HPDE6-E6E7 (cell line): ENCODE data around the gene POM121C.
A peak's percentile ranks its signal among the peaks of the same experiment; 100 is the strongest.
"Not testable (repeated sequence)": the region's sequence is repeated elsewhere in the genome, so short reads cannot be mapped to it uniquely, and the experiment has no call there.

Experiments
- DNase-seq: peaks from one replicate; pipeline ENCODE4 v3.0.0; 2011; ENCODE audit warnings: missing footprints; ENCODE audit errors: extremely low spot score

POM121C gene

GRCh38 chr7:75485979-75486643, at the start of gene POM121C:
Gene POM121C (minus strand): TSS chr7:75486299. CDS start chr7:75441496, 44,803 bp downstream.
- peak; percentile 62 for DNase-seq

GRCh38 chr7:75534727-75535307, 48.7 kb upstream of the POM121C start:
- DNase-seq = no peak

GRCh38 chr7:75533926-75534325, 47.8 kb upstream of the POM121C start:
- DNase-seq = no peak

DNA sequence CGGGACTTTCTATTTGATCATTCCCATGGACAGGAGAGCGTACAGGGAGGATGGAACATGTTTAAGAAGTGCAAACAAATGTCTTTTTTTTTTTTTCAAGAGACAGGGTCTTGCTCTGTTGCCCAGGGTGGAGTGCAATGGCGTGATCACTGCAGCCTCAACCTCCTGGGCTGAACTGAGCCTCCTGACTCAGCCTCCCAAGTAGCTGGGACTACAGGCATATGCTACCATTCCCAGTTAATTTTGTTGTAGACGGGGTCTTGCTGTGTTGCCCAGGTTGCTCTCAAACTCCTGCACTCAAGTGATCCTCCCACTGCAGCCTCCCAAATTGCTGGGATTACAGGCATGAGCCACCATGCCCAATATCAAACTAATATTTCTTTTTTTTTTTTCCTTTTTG, 46.5 kb upstream of the POM121C start:
- DNase-seq = no peak

GRCh38 chr7:75531359-75531821, 45.3 kb upstream of the POM121C start:
- DNase-seq = no peak

DNA sequence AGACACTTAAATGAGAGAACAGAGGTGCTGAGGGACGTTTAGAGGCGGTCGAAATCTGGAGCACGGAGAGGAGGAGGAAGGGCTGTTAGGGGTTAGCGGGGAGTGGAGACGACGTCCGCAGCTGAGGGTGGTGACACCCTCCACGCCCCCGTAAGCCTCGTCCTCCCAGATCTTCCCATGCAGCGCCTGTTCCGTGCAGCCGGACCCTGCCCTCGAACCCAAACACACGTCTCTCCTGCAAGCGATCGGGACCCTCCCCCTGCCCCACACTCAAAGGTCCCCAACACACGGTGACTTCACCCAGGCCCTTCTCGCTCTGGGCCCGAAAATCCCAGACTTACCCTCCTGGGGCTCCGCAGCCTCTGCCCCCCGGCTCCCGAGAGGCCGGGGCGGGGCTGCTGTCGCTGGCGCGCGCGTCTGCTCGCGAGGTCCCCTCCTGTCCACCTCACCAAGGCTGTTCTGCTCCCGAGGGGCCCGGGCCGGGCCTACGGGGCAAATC, 41.2 kb upstream of the POM121C start:
- not testable (repeated sequence) for DNase-seq

- DNase-seq = not testable (repeated sequence)
Measured at GRCh38 chr7:75521727-75522126, 35.6 kb upstream of the POM121C start.

- not testable (repeated sequence) for DNase-seq
Measured at GRCh38 chr7:75518842-75519241, 32.7 kb upstream of the POM121C start.

DNA sequence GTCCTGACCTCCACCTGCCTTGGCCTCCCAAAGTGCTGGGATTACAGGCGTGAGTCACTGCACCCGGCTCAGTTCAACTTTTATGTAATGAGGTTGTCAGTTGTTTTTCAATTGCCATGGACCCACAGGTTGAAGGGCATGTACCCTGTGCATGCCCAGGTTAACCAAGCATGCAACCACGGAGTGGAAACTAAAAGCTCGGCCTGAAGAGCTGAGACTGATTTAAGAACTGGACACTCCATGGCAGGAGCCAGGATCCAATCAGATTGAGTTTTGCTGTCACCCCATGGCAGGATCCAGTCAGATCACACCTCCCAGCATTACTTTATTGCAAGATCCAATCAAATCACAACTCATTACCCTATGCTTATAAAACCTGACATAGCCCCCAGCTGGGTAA, 22.9 kb upstream of the POM121C start:
- not testable (repeated sequence) for DNase-seq

DNA sequence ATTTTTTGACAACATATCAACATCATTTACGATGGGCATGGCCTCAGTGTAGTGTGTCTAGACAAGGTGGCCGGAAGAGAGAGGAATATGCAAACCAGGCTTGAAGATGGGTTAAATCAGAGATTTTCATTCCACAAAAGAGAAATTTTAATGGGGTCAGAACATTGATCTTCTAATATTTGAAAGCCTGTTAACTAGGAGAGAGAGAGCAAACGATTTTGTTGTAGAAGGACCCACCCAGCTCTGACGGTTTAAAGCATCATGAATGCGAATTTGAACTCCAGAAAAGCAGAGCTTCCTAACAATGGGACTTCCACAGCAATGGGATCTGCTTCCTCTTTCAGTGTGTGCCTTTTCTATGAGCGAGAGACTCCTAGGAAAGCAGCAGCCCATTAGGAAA, 5.9 kb upstream of the POM121C start, which contains the start of gene SPDYE5:
TSS of gene SPDYE5 (plus strand) at position 301 of the 400 bp plus-strand sequence. CDS start 1,728 bp downstream, outside the sequence.
- DNase-seq = not testable (repeated sequence)

GRCh38 chr7:75485355-75485978, 632 bp downstream of the POM121C start:
- not testable (repeated sequence) for DNase-seq

DNA sequence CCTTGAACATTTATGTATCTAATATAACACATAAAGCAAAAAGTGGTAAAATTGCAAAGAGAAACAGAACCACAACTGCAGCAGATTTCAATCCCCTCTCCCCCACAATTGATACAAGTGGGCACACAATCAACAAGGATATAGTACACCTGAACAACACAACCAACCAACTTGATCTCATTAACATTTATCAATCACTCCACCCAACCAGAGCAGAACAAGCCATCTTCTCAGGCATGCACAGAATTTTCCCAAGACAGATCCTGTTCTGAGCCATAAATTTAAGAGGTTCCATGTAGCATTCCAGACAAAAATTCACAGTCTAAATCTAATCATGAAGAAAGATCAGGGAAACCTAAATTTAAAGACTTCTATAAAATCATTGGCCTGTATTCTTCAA, 5.8 kb downstream of the POM121C start:
- DNase-seq = not testable (repeated sequence)

GRCh38 chr7:75477457-75477856, 8.6 kb downstream of the POM121C start:
- not testable (repeated sequence) for DNase-seq

GRCh38 chr7:75470166-75470565, 15.9 kb downstream of the POM121C start:
- DNase-seq = not testable (repeated sequence)

DNA sequence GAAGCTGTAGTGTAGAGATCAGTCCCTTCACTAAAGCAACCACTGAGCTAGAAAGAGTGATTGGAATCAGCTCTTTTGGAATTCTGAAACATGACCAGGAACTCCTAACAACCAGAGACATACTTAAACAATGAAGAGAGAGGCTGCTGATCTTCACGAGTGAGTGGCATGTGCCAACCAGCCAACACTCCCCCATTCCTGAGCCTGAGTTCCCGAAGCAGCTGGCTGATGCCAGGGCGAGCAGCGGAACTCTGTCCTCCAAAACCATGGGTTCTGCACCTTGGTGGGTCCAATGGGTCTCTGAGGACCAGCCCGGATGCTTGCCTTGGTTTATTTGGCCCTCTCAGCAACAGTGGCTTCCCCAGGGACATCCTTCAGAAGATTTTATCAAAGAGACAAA, 25.6 kb downstream of the POM121C start:
- DNase-seq = not testable (repeated sequence)

- not testable (repeated sequence) for DNase-seq
Measured at GRCh38 chr7:75458034-75458433, 28.1 kb downstream of the POM121C start.

- DNase-seq = not testable (repeated sequence)
Measured at GRCh38 chr7:75456403-75456802, 29.7 kb downstream of the POM121C start.

GRCh38 chr7:75452494-75452955, 33.6 kb downstream of the POM121C start:
- not testable (repeated sequence) for DNase-seq

GRCh38 chr7:75449946-75450345, 36.2 kb downstream of the POM121C start:
- DNase-seq = not testable (repeated sequence)

DNA sequence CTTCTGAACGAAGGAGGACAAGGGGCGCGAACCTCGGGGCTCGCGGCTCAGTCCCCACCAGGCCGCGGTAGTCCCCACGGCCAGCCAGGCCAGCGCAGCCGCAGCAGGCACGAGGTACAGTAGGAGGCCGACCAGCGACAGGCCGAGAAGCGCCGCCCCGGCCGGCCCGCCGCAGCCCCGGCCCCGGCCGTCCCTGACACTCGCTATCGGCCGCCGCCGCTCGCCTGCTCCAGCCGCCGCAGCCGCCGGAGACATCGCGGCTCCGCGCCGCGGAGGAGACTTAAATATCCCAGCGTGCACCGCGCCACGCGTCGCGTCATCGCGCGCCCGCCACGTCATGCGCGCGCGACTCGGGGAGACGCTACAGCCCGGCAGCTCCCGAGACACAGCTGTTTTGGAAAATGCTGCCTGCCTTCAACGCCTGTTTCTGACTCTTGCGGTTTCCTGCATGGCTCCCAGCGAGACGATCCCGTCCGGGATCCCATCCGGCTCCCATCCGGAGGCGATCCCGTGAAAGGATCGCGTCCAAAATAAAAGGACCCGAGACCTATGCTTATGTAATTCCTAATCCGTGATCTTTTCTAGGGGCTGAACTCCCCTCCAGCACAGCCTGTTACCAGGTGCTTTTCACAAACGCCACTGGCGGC, 43.5 kb downstream of the POM121C start:
- not testable (repeated sequence) for DNase-seq

- DNase-seq = not testable (repeated sequence)
Measured at GRCh38 chr7:75442101-75442464, 44.0 kb downstream of the POM121C start.

GRCh38 chr7:75439000-75439399, 47.1 kb downstream of the POM121C start:
- not testable (repeated sequence) for DNase-seq
